HEK293T (cell line): Measurements from ENCODE around the gene URB1.

Experiments used
- FOXK2 ChIP-seq: fragments of 450-650 bp; IDR thresholded peaks from 2 replicates; pipeline ENCODE4 v1.6.1; 2016; ENCODE audit warnings: mild to moderate bottlenecking
- ZNF384 ChIP-seq: fragments of 450-650 bp; IDR thresholded peaks from 2 replicates; pipeline ENCODE4 v1.6.1; 2016

DNA sequence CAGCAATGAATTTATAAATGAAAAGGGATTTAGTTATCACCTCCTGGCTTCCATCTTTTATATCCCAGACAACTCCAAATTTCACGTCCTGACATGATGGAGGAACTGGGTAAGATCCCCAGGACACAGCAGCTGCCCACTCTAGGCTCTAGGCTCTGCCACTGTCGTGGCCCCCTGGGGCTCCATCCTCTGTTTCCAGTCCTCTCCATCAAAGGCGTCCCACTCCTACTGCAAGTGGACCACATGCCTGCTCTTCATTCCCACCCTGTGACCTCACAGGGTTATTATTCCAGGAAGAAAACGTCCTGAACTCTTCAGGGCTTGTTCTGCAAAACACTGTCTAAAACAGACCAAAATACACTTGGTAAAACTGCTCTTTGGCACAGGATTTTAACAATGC lies 11.9 kb downstream of the URB1 start:
- TF ChIP-seq FOXK2 (no peak), ZNF384 (no peak)
